ENCODE measurements around the gene ENAM. TPM values are rescaled to one million over a fixed set of nuclear protein-coding genes. Genes with fewer than 3 reads are reported as not detected.
A peak's percentile ranks its signal among the peaks of the same experiment; 100 is the strongest.

The ENAM gene
- total RNA-seq, 1 experiment from 2014 or later: 0.26 TPM

- H3K9me3 Mint-ChIP-seq (ENCODE audit: low read depth, unreplicated experiment): no peaks in the 10 kb centered on the region
- no peak overlapping the region for H3K4me3 Mint-ChIP-seq (ENCODE audit: low read depth, unreplicated experiment)
- BruUV-seq (replicated peaks): no TSS peak
- H3K27ac Mint-ChIP-seq (ENCODE audit: unreplicated experiment): no peak overlapping the region
- no peaks in the 10 kb centered on the region for H3K36me3 Mint-ChIP-seq (ENCODE audit: insufficient read depth, unreplicated experiment)
- no peak for TF ChIP-seq CTCF (IDR thresholded peaks at IDR 0.05; ENCODE audit: unreplicated experiment)
- no peaks in the 10 kb centered on the region for H3K27me3 Mint-ChIP-seq (ENCODE audit: unreplicated experiment)
- CTCF ChIA-PET: interaction anchor here (1.3 kb wide), 1 partner anchor 10 kb away, joined by 3 read pairs; no protein-coding TSS in a partner anchor
- intact Hi-C loops (cut with micrococcal nuclease; ENCODE audit: unreplicated experiment): no loop called here
- H3K4me1 Mint-ChIP-seq (ENCODE audit: low read depth, unreplicated experiment): peaks cover 17% of the 10 kb centered on the region
- no peak for DNase-seq
Measured at GRCh38 chr4:70614184-70614555, 14.4 kb upstream of the ENAM start.

DNA sequence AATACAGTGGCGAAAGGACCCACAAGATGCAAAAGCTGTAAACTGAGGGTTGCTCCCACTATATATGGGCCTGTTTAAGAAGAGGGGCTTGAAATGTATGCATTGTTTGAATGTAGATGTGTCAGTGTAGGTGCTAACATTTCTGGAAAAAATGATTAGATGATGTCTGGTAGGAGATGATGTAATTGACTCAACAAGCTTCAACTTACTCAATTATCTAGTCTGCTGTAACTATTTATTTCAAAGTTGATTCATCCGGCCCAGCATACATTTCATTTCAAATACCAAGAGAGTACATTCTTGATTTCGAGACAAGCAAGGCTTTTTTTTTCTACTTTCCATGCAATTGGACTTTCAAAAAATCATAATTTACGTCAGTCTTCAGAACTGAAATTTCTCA lies 9.3 kb upstream of the ENAM start:
- no TSS peak for BruUV-seq (replicated peaks)
- intact Hi-C loops (cut with micrococcal nuclease; ENCODE audit: unreplicated experiment): no loop called here
- no peak overlapping the region for H3K27ac Mint-ChIP-seq (ENCODE audit: unreplicated experiment)
- peaks cover 9% of the 10 kb centered on the region for H3K4me1 Mint-ChIP-seq (ENCODE audit: low read depth, unreplicated experiment)
- no peak for DNase-seq
- H3K4me3 Mint-ChIP-seq (ENCODE audit: low read depth, unreplicated experiment): no peak overlapping the region
- no peaks in the 10 kb centered on the region for H3K27me3 Mint-ChIP-seq (ENCODE audit: unreplicated experiment)
- CTCF ChIA-PET: no interaction called here
- no peaks in the 10 kb centered on the region for H3K9me3 Mint-ChIP-seq (ENCODE audit: low read depth, unreplicated experiment)
- no peaks in the 10 kb centered on the region for H3K36me3 Mint-ChIP-seq (ENCODE audit: insufficient read depth, unreplicated experiment)
- TF ChIP-seq CTCF (IDR thresholded peaks at IDR 0.05; ENCODE audit: unreplicated experiment): no peak

DNA sequence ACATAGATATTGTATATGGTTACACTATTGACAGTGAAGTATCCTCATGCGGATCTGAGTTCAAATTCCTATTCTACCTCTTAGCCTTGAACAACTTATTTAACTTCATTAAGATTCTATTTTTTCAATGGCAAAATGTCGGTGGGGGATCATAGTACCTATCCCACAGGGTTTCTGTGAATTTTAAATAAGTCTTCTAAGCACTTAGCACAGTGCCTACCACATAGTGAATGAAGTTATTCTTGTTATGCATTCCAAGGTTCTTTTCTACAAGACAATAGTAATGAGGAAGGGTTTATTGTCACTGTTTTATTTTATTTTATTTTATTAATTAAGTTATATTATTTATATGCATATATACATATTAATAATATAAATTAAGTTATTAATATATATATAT lies 8.8 kb upstream of the ENAM start:
- TF ChIP-seq CTCF (IDR thresholded peaks at IDR 0.05; ENCODE audit: unreplicated experiment): no peak
- DNase-seq: no peak
- H3K36me3 Mint-ChIP-seq (ENCODE audit: insufficient read depth, unreplicated experiment): no peaks in the 10 kb centered on the region
- no peaks in the 10 kb centered on the region for H3K27me3 Mint-ChIP-seq (ENCODE audit: unreplicated experiment)
- H3K9me3 Mint-ChIP-seq (ENCODE audit: low read depth, unreplicated experiment): no peaks in the 10 kb centered on the region
- CTCF ChIA-PET: no interaction called here
- no TSS peak for BruUV-seq (replicated peaks)
- H3K4me3 Mint-ChIP-seq (ENCODE audit: low read depth, unreplicated experiment): no peak overlapping the region
- no peak overlapping the region for H3K27ac Mint-ChIP-seq (ENCODE audit: unreplicated experiment)
- intact Hi-C loops (cut with micrococcal nuclease; ENCODE audit: unreplicated experiment): no loop called here
- peaks cover 9% of the 10 kb centered on the region for H3K4me1 Mint-ChIP-seq (ENCODE audit: low read depth, unreplicated experiment)

- H3K36me3 Mint-ChIP-seq (ENCODE audit: insufficient read depth, unreplicated experiment): no peaks in the 10 kb centered on the region
- no peak overlapping the region for H3K4me3 Mint-ChIP-seq (ENCODE audit: low read depth, unreplicated experiment)
- peak overlapping the region; percentile 44 for H3K27ac Mint-ChIP-seq (ENCODE audit: unreplicated experiment)
- no peaks in the 10 kb centered on the region for H3K27me3 Mint-ChIP-seq (ENCODE audit: unreplicated experiment)
- BruUV-seq (replicated peaks): no TSS peak
- DNase-seq: no peak
- no peaks in the 10 kb centered on the region for H3K4me1 Mint-ChIP-seq (ENCODE audit: low read depth, unreplicated experiment)
- intact Hi-C loops (cut with micrococcal nuclease; ENCODE audit: unreplicated experiment): no loop called here
- no peaks in the 10 kb centered on the region for H3K9me3 Mint-ChIP-seq (ENCODE audit: low read depth, unreplicated experiment)
- CTCF ChIA-PET: no interaction called here
- no peak for TF ChIP-seq CTCF (IDR thresholded peaks at IDR 0.05; ENCODE audit: unreplicated experiment)
Measured at GRCh38 chr4:70623323-70623722, 5.2 kb upstream of the ENAM start.

Data from Calu3 (cell line).